Spleen (tissue), 7 donors: ENCODE results near the gene CHST15.

ENCODE experiments used
- CTCF ChIP-seq, 11 experiments: fragments of 200-600 bp in 7 of 11; fragments of 450-650 bp in 4 of 11; sonication (generic) in 4 of 11; IDR thresholded peaks in 8 of 11; conservative IDR thresholded peaks in 3 of 11; 1 replicate in 7 of 11; 2 replicates in 4 of 11; pipeline versions ENCODE4 v1.4.0 to v1.8.0; 2016 to 2021; ENCODE audit warnings: antibody characterized with exemption in 11 of 11, inconsistent platforms in 4 of 11, mild to moderate bottlenecking in 1 of 11
- POLR2A ChIP-seq, 3 donors: fragments of 450-650 bp; IDR thresholded peaks; one replicate each; pipeline ENCODE4 v1.5.1; 2017; ENCODE audit warnings: antibody characterized with exemption in 3 of 3, mild to moderate bottlenecking in 1 of 3
- POLR2AphosphoS5 ChIP-seq, 3 donors: sonication (generic); formaldehyde crosslinking; IDR thresholded peaks; one replicate each; pipeline ENCODE4 v1.5.1; 2017; ENCODE audit warnings: antibody characterized with exemption in 3 of 3
- donor health status: DM: no; HTN: no; CAD: no; lungs with moderate emphysema.
- donor health status: DM: no; HTN: no; CAD: no.
- donor health status: DM: no; HTN: no; CAD: no.

- TF ChIP-seq CTCF (IDR thresholded peaks at IDR 0.05 in 8 of 11, conservative IDR thresholded peaks at IDR 0.05 in 3 of 11): no peak
- no peak for TF ChIP-seq POLR2AphosphoS5 (IDR thresholded peaks at IDR 0.05)
- no peak for TF ChIP-seq POLR2A (IDR thresholded peaks at IDR 0.05)
Observed at GRCh38 chr10:123997013-123997412, 96.4 kb downstream of the CHST15 start.
